Thyroid gland (tissue), 4 donors: ENCODE data around the gene EPHB4.

Experiments
- CTCF ChIP-seq, 6 experiments: fragments of 200-600 bp in 3 of 6; fragments of 450-650 bp in 3 of 6; sonication (generic) in 3 of 6; IDR thresholded peaks; one replicate each; pipeline ENCODE4 v1.5.1; 2016 to 2019; ENCODE audit warnings: antibody characterized with exemption in 6 of 6, mild to moderate bottlenecking in 2 of 6, inconsistent platforms in 1 of 6, moderate library complexity in 1 of 6
- POLR2A ChIP-seq, 2 donors: fragments of 450-650 bp; IDR thresholded peaks; one replicate each; pipeline ENCODE4 v1.6.1; 2017; ENCODE audit warnings: antibody characterized with exemption in 2 of 2, mild to moderate bottlenecking in 2 of 2, moderate library complexity in 1 of 2

GRCh38 chr7:100854146-100854895 is 27.0 kb upstream of the EPHB4 start:
- no peak for TF ChIP-seq CTCF (IDR thresholded peaks at IDR 0.05)
- TF ChIP-seq POLR2A (IDR thresholded peaks at IDR 0.05): no peak
